ENCODE measurements around the gene CYP4F12. TPM values are rescaled to one million over a fixed set of nuclear protein-coding genes. Genes with fewer than 3 reads are reported as not detected.
"Not testable (repeated sequence)": the region's sequence is repeated elsewhere in the genome, so short reads cannot be mapped to it uniquely, and the experiment has no call there.

Gene CYP4F12
- total and polyA plus RNA-seq, 11 donors = 1.1 to 8.9 (median 3.1) TPM

DNA sequence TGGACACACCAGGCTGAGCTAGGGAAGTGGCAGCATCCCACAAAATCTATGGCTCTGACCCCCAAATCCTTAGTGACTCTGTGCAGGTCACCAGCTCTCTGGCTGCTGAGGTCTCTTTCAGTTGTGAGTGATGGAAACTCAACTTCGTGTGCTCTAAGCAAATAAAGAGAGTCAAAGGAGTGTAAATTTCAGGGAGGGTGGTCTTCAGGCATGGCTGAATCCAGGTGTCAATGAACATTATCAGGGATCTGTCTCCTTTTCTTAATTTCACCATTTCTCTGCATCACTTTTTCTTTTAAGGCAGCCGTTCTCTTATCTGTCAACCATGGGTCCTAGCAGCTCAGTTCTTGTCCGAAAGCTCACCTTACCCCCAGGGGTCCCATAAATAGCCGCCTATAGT lies 6.2 kb downstream of the CYP4F12 start:
- no peaks in the 10 kb centered on the region for H3K27me3 ChIP-seq
- no peak overlapping the region for H3K4me3 ChIP-seq
- intact Hi-C loops (cut with DNase I) = loop anchor here in 1 of 10 donors (10.0 kb wide), 1 partner anchor 96 kb away; no protein-coding TSS in a partner anchor
- DNase-seq (no peak), ATAC-seq (no peak)
- TF ChIP-seq, protein P1, sequence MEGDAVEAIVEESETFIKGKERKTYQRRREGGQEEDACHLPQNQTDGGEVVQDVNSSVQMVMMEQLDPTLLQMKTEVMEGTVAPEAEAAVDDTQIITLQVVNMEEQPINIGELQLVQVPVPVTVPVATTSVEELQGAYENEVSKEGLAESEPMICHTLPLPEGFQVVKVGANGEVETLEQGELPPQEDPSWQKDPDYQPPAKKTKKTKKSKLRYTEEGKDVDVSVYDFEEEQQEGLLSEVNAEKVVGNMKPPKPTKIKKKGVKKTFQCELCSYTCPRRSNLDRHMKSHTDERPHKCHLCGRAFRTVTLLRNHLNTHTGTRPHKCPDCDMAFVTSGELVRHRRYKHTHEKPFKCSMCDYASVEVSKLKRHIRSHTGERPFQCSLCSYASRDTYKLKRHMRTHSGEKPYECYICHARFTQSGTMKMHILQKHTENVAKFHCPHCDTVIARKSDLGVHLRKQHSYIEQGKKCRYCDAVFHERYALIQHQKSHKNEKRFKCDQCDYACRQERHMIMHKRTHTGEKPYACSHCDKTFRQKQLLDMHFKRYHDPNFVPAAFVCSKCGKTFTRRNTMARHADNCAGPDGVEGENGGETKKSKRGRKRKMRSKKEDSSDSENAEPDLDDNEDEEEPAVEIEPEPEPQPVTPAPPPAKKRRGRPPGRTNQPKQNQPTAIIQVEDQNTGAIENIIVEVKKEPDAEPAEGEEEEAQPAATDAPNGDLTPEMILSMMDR (IDR thresholded peaks at IDR 0.05) = no peak
- TF ChIP-seq POLR2A (IDR thresholded peaks at IDR 0.05) = no peak
- H3K27ac ChIP-seq = no peak overlapping the region
- WGBS, 4 donors = 14 to 21% (median 18%) methylated on average over 4 of the region's 4 CpGs
- no peaks in the 10 kb centered on the region for H3K9me3 ChIP-seq
- H3K4me1 ChIP-seq = peaks cover 0 to 4% (median 0%) of the 10 kb centered on the region in 12 donors
- H3K36me3 ChIP-seq = peaks cover 0 to 20% (median 0%) of the 10 kb centered on the region in 9 donors

DNA sequence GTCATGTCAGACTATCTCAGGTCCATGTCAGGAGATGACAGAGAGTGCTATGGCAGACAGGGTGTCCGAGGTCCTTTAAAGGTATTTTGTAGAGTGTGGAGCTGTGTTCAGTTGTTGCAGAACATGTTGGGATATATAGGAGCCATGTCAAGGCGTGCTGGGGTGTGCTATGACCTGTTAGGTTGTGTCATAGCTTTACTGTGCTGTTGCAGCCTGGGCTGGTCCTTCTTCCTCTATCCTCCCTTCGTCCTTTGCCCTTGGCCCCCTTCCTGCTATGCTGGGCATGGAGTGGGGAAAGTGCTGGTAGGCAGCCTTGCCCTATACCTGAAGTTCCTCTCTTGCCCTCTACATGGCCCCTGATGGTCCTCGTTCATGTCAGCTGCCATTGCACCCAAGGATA lies 7.0 kb downstream of the CYP4F12 start:
- not testable (repeated sequence) for DNase-seq, ATAC-seq, H3K4me1 ChIP-seq, H3K27me3 ChIP-seq, H3K27ac ChIP-seq, H3K9me3 ChIP-seq, H3K4me3 ChIP-seq
- H3K36me3 ChIP-seq = peaks cover 0 to 20% (median 0%) of the 10 kb centered on the region in 9 donors
- intact Hi-C loops (cut with DNase I) = loop anchor here in 1 of 10 donors (10.0 kb wide), 1 partner anchor 95 kb away; no protein-coding TSS in a partner anchor
- 61 to 68% (median 64%) methylated on average over 4 of the region's 4 CpGs for WGBS, 4 donors

DNA sequence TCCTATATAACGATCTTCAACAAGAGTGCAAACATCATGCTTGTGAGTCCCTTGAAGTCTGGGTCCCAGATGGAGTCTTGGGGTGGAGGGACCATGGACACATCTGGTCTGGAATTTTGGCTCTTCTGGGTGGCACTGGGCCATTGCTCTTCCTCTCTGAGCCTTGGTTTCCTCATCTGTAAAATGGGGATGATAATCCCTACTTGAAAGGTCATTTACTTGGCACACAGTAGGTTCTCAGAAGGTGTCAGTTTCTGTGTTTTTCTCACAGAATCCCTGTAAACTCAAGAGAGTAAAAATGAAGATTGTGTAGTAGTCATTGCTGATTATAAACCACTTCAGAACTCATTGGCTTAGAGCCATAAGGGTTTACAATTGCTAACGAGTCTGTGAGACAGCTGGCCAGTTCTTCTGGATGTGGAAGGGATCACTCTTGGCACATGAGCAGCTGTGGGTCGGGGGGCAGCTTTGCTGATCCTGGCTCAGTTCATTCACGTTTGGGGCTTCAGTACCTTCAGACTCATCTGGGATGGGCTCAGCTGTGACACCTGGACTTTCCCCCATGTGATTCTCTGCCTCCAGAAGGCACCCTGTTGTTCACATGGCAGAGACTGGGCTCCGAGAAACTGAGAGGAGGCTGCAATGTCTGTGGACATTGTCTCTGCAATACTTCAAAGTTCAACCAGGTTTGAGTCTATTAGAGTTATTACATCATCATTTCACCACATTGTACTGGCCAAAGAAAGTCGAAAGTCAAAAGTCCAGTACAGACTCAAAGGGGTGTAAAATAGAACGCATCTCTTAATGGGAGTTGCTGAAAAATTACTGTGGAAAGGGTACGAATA lies 7.8 kb downstream of the CYP4F12 start:
- no peaks in the 10 kb centered on the region for H3K4me1 ChIP-seq
- ATAC-seq = no peak
- intact Hi-C loops (cut with DNase I) = no loop called here

DNA sequence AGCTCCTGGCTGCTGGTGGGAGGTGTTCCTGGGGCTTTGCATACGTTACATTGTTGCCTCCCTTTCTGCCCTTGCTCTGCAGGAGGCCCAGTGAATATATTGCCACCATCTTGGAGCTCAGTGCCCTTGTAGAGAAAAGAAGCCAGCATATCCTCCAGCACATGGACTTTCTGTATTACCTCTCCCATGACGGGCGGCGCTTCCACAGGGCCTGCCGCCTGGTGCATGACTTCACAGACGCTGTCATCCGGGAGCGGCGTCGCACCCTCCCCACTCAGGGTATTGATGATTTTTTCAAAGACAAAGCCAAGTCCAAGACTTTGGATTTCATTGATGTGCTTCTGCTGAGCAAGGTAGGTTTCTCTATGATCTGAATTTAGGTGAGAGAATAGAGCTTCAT lies 10.5 kb downstream of the CYP4F12 start:
- Histone ChIP-seq H3K27ac (no peak overlapping the region), H3K4me1 (no peaks in the 10 kb centered on the region), H3K36me3 (peaks cover 0 to 28% (median 3%) of the 10 kb centered on the region in 9 donors), H3K27me3 (no peaks in the 10 kb centered on the region), H3K9me3 (peaks cover 0 to 15% (median 7%) of the 10 kb centered on the region in 12 donors), H3K4me3 (no peak overlapping the region)
- DNase-seq (no peak), ATAC-seq (no peak)
- TF ChIP-seq, protein P1 (IDR thresholded peaks at IDR 0.05) = no peak
- TF ChIP-seq POLR2A (IDR thresholded peaks at IDR 0.05) = no peak
- 80 to 91% (median 84%) methylated on average over 10 of the region's 10 CpGs for WGBS, 4 donors
- intact Hi-C loops (cut with DNase I) = no loop called here

More for the DNA sequence above, 7.8 kb downstream of the CYP4F12 start:
- H3K9me3 ChIP-seq = no peaks in the 10 kb centered on the region
- peaks cover 0 to 25% (median under 1%) of the 10 kb centered on the region in 9 donors for H3K36me3 ChIP-seq
- no peak overlapping the region for H3K27ac ChIP-seq
- no peaks in the 10 kb centered on the region for H3K27me3 ChIP-seq
- TF ChIP-seq, protein P1 (IDR thresholded peaks at IDR 0.05) = no peak
- no peak for TF ChIP-seq POLR2A (IDR thresholded peaks at IDR 0.05)
- 55 to 60% (median 57%) methylated on average over 8 of the region's 8 CpGs for WGBS, 4 donors
- H3K4me3 ChIP-seq = no peak overlapping the region
- no peak for DNase-seq
